Endothelial cell (in vitro differentiated cells): ENCODE data around the gene GRM8. TPM values are rescaled to one million over a fixed set of nuclear protein-coding genes. Genes with fewer than 3 reads are reported as not detected.

Source experiments
- DNase-seq: peaks from one replicate; pipeline ENCODE4 v3.0.0; 2021; ENCODE audit warnings: low spot score
- H3K27ac Mint-ChIP-seq: one replicate; pipeline ENCODE4 v1.8.0; 2021; ENCODE audit warnings: mixed read lengths, inconsistent platforms; ENCODE audit not compliant: unreplicated experiment
- H3K27me3 Mint-ChIP-seq: one replicate; pipeline ENCODE4 v1.8.0; 2021; ENCODE audit warnings: mild to moderate bottlenecking, moderate library complexity, mixed read lengths, inconsistent platforms; ENCODE audit not compliant: unreplicated experiment
- H3K36me3 Mint-ChIP-seq: one replicate; pipeline ENCODE4 v1.8.0; 2021; ENCODE audit warnings: mild to moderate bottlenecking, low read depth, mixed read lengths, inconsistent platforms; ENCODE audit not compliant: unreplicated experiment
- H3K4me1 Mint-ChIP-seq: one replicate; pipeline ENCODE4 v1.8.0; 2021; ENCODE audit warnings: mild to moderate bottlenecking, mixed read lengths, inconsistent platforms; ENCODE audit not compliant: unreplicated experiment
- H3K4me3 Mint-ChIP-seq: one replicate; pipeline ENCODE4 v1.8.0; 2021; ENCODE audit warnings: mild to moderate bottlenecking, mixed read lengths, inconsistent platforms; ENCODE audit not compliant: unreplicated experiment
- H3K9me3 Mint-ChIP-seq: one replicate; pipeline ENCODE4 v1.8.0; 2021; ENCODE audit warnings: mixed read lengths, inconsistent platforms; ENCODE audit not compliant: unreplicated experiment
- CTCF ChIP-seq: fragments of 200-600 bp; sonication (generic); IDR thresholded peaks from one replicate; pipeline ENCODE4 v1.5.0; 2021; ENCODE audit warnings: antibody characterized with exemption; ENCODE audit not compliant: unreplicated experiment
- total RNA-seq: library from RNA; stranded (reverse); fragmentation: NEBNext Ultra II Directional; extraction: Animal tissue kit (Norgen Biotek cat#: 25700); gene quantifications from one replicate; pipeline ENCODE4 v1.2.1, GENCODE V29; 2021; ENCODE audit not compliant: unreplicated experiment

The GRM8 gene
- total RNA-seq, 1 donor from 2014 or later = 1.5 TPM

- Mint-ChIP-seq H3K27me3 (no peaks in the 10 kb centered on the region), H3K27ac (no peak overlapping the region), H3K4me1 (no peaks in the 10 kb centered on the region), H3K36me3 (no peaks in the 10 kb centered on the region), H3K9me3 (no peaks in the 10 kb centered on the region), H3K4me3 (no peak overlapping the region)
- DNase-seq = no peak
- TF ChIP-seq CTCF = no peak
Measured at GRCh38 chr7:127233630-127234029, 19.1 kb downstream of the GRM8 start.

DNA sequence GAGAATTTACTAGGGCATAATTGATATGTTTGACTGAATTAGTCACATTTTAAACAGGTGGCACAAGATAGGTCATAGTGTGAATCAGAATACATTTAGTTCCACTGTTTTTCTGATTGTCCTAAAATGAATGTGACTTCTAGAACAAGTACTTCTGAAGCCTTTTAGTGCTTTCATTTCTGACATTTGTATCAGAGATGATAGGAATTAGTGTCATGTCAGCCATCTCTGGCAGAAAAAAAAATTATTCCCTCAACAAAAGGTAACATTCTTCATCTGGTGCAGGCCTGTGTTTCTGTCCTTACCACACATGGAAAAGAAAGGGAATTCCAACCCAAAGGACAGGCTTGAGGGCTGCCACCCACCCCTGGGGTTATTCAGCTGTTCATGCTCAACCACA, 21.3 kb downstream of the GRM8 start:
- no peaks in the 10 kb centered on the region for H3K27me3 Mint-ChIP-seq

GRCh38 chr7:127230192-127230925, 22.4 kb downstream of the GRM8 start:
- TF ChIP-seq CTCF = no peak
- Mint-ChIP-seq H3K9me3 (no peaks in the 10 kb centered on the region), H3K27ac (no peak overlapping the region), H3K4me3 (no peak overlapping the region), H3K4me1 (peaks cover 9% of the 10 kb centered on the region), H3K36me3 (no peaks in the 10 kb centered on the region), H3K27me3 (no peaks in the 10 kb centered on the region)
- DNase-seq = no peak

More for the DNA sequence above, 21.3 kb downstream of the GRM8 start:
- Mint-ChIP-seq H3K36me3 (no peaks in the 10 kb centered on the region), H3K4me3 (no peak overlapping the region), H3K4me1 (peaks cover 9% of the 10 kb centered on the region), H3K9me3 (no peaks in the 10 kb centered on the region), H3K27ac (no peak overlapping the region)
- no peak for DNase-seq
- no peak for TF ChIP-seq CTCF

- Mint-ChIP-seq H3K27me3 (no peaks in the 10 kb centered on the region), H3K27ac (no peak overlapping the region), H3K9me3 (no peaks in the 10 kb centered on the region), H3K36me3 (no peaks in the 10 kb centered on the region), H3K4me1 (peaks cover 14% of the 10 kb centered on the region), H3K4me3 (no peak overlapping the region)
- no peak for TF ChIP-seq CTCF
- no peak for DNase-seq
Measured at GRCh38 chr7:127226685-127227374, 25.9 kb downstream of the GRM8 start.

DNA sequence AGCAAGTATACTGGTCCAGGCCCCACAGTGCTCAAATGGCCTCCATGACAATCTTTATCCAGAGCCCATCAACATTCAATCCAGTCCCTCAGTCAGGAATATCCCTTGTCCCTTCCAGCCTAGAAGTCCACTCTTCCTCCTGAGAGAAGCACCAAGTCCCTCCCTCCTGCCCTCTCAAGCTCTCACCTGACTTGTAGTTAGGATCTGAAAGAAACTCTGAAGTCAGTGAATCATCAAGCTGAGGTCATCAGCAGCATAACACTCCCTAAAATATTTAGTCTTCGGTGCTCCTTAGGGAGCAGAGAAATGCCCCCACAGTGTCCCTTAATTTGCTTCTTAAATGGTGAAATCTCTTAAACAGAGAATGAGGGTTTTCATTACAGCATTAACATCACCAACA, 31.0 kb downstream of the GRM8 start:
- TF ChIP-seq CTCF = no peak
- H3K4me3 Mint-ChIP-seq = no peak overlapping the region
- H3K36me3 Mint-ChIP-seq = no peaks in the 10 kb centered on the region
- peaks cover 6% of the 10 kb centered on the region for H3K4me1 Mint-ChIP-seq
- DNase-seq = no peak
- no peaks in the 10 kb centered on the region for H3K9me3 Mint-ChIP-seq
- H3K27ac Mint-ChIP-seq = no peak overlapping the region
- H3K27me3 Mint-ChIP-seq = peaks cover 4% of the 10 kb centered on the region
